GM12878 (cell line): Measurements from ENCODE around the gene SATB2. TPM values are rescaled to one million over a fixed set of nuclear protein-coding genes. Genes with fewer than 3 reads are reported as not detected.

Source experiments
- ATAC-seq: fragments of 200-7000 bp; cut with Tn5 transposase; 3 replicates; pipeline ENCODE4 v1.9.1; 2020; ENCODE audit warnings: mild to moderate bottlenecking, moderate library complexity
- BruUV-seq: library from RNA; stranded (reverse); fragments of 400-500 nt; replicated peaks from 2 replicates; lab custom pipeline; 2021; lab: Mats Ljungman, UMichigan
- CTCF ChIA-PET: fragments of 300-600 bp; sonication (Branson Sonifier 250); formaldehyde crosslinking; extraction: SDS; loops from one replicate; lab custom pipeline; 2021; ENCODE audit warnings: inconsistent platforms; lab: Yijun Ruan, JAX
- POLR2A ChIA-PET: fragments of 350-600 bp; formaldehyde crosslinking; extraction: SDS; loops from one replicate; lab custom pipeline; 2021; ENCODE audit warnings: inconsistent platforms; lab: Charles Lee
- RAD21 ChIA-PET: fragments of 300-600 bp; sonication (Branson Sonifier 250); formaldehyde crosslinking; loops from one replicate; lab custom pipeline; 2023; ENCODE audit warnings: antibody characterized with exemption; ENCODE audit not compliant: unreplicated experiment; lab: Charles Lee
- SMC1A ChIA-PET: fragments of 300-600 bp; sonication (Branson Sonifier 250); formaldehyde crosslinking; loops from one replicate; lab custom pipeline; 2023; ENCODE audit not compliant: unreplicated experiment, uncharacterized antibody; lab: Charles Lee
- DNase-seq: peaks from one replicate; pipeline ENCODE4 v3.0.0-alpha.2; 2011; ENCODE audit warnings: low read depth, low spot score
- FAIRE-seq: peaks from 3 replicates; lab custom pipeline; 2011; peaks lifted over from hg19 to GRCh38; lab: Jason Lieb, UNC
- H2AFZ ChIP-seq: 2 replicates; pipeline ENCODE4 v1.6.0; 2011; ENCODE audit warnings: low read depth, low read length, control low read depth; ENCODE audit not compliant: control insufficient read depth
- H3K27ac ChIP-seq: 2 replicates; pipeline ENCODE4 v1.5.1; 2011; ENCODE audit warnings: control low read depth; ENCODE audit not compliant: control insufficient read depth, insufficient read depth
- H3K27me3 ChIP-seq, 2 experiments: replicated peaks in 1 of 2; 2 replicates each; pipeline versions ENCODE4 v1.6.0 to v1.6.1; 2011; ENCODE audit warnings: low read length in 1 of 2; ENCODE audit not compliant: control insufficient read depth in 2 of 2, insufficient read depth in 2 of 2
- H3K36me3 ChIP-seq, 2 experiments: 2 replicates each; pipeline ENCODE4 v1.5.1; 2011; ENCODE audit warnings: low read length in 1 of 2; ENCODE audit not compliant: control insufficient read depth in 2 of 2, insufficient read depth in 2 of 2
- H3K4me1 ChIP-seq: 2 replicates; pipeline ENCODE4 v1.6.1; 2011; ENCODE audit warnings: mild to moderate bottlenecking, low read length, moderate library complexity, mixed read lengths; ENCODE audit not compliant: control insufficient read depth, insufficient read depth
- H3K4me2 ChIP-seq: 2 replicates; pipeline ENCODE4 v1.6.0; 2011; ENCODE audit warnings: control low read depth; ENCODE audit not compliant: control insufficient read depth, insufficient read depth
- H3K4me3 ChIP-seq: fragments of 200-600 bp; sonication (generic); 2 replicates; pipeline ENCODE4 v1.5.1; 2016
- H3K79me2 ChIP-seq: 2 replicates; pipeline ENCODE4 v1.6.0; 2011; ENCODE audit warnings: low read length; ENCODE audit not compliant: control insufficient read depth, insufficient read depth
- H3K9ac ChIP-seq: 2 replicates; pipeline ENCODE4 v1.8.0; 2011; ENCODE audit warnings: low read length, control low read depth, mixed read lengths; ENCODE audit not compliant: control insufficient read depth, insufficient read depth
- H3K9me3 ChIP-seq: replicated peaks from 3 replicates; pipeline ENCODE4 v1.5.1; 2011; ENCODE audit warnings: mild to moderate bottlenecking, low read length; ENCODE audit not compliant: control insufficient read depth, insufficient read depth
- H4K20me1 ChIP-seq: 2 replicates; pipeline ENCODE4 v1.6.0; 2011; ENCODE audit not compliant: control insufficient read depth, insufficient read depth
- CHD1 ChIP-seq: IDR thresholded peaks from 2 replicates; pipeline ENCODE4 v1.6.1; 2012; ENCODE audit warnings: low read depth, low read length, improper control_type of control experiment
- CHD4 ChIP-seq: fragments of 200-600 bp; sonication (generic); IDR thresholded peaks from 2 replicates; pipeline ENCODE4 v1.6.1; 2016; ENCODE audit warnings: mild to moderate bottlenecking
- CREB1 ChIP-seq: IDR thresholded peaks from 2 replicates; pipeline ENCODE4 v1.6.1; 2012; ENCODE audit warnings: low read depth, mild to moderate bottlenecking, inconsistent platforms
- HSF1 ChIP-seq: fragments of 150-350 bp; IDR thresholded peaks from 2 replicates; pipeline ENCODE4 v1.6.1; 2014; ENCODE audit warnings: mild to moderate bottlenecking, low read depth, low read length
- IRF3 ChIP-seq: fragments of 450-650 bp; IDR thresholded peaks from 2 replicates; pipeline ENCODE4 v1.6.1; 2014; ENCODE audit warnings: mild to moderate bottlenecking
- JUNB ChIP-seq: IDR thresholded peaks from 2 replicates; pipeline ENCODE4 v1.6.1; 2016; ENCODE audit warnings: antibody characterized with exemption, mild to moderate bottlenecking
- MTA2 ChIP-seq: fragments of 450-650 bp; IDR thresholded peaks from 2 replicates; pipeline ENCODE4 v1.6.1; 2016; ENCODE audit warnings: low read depth, mild to moderate bottlenecking, moderate library complexity
- MTA3 ChIP-seq: IDR thresholded peaks from 2 replicates; pipeline ENCODE4 v1.6.1; 2012; ENCODE audit warnings: low read length, inconsistent platforms, borderline replicate concordance
- NRF1 ChIP-seq: conservative IDR thresholded peaks from 2 replicates; pipeline ENCODE4 v1.6.1; 2011; ENCODE audit warnings: mild to moderate bottlenecking, low read depth, low read length, improper control_type of control experiment
- POU2F2 ChIP-seq: IDR thresholded peaks from 3 replicates; pipeline ENCODE4 v1.6.1; 2011; ENCODE audit warnings: low read depth, mild to moderate bottlenecking, low read length, borderline replicate concordance
- RFX5 ChIP-seq: IDR thresholded peaks from 2 replicates; pipeline ENCODE4 v1.6.1; 2011; ENCODE audit warnings: low read depth, low read length, improper control_type of control experiment
- SMAD1 ChIP-seq: fragments of 450-650 bp; IDR thresholded peaks from 2 replicates; pipeline ENCODE4 v1.6.1; 2018; ENCODE audit warnings: mild to moderate bottlenecking, low read depth; ENCODE audit not compliant: partially characterized antibody
- SRF ChIP-seq, 2 experiments: IDR thresholded peaks; 2 replicates each; pipeline ENCODE4 v1.6.1; 2011; ENCODE audit warnings: low read depth in 2 of 2, low read length in 2 of 2, mild to moderate bottlenecking in 1 of 2, moderate library complexity in 1 of 2
- SUZ12 ChIP-seq: fragments of 200-600 bp; sonication (generic); IDR thresholded peaks from one replicate; pipeline ENCODE4 v1.6.1; 2018; ENCODE audit warnings: antibody characterized with exemption, mild to moderate bottlenecking; ENCODE audit not compliant: unreplicated experiment
- TBL1XR1 ChIP-seq: IDR thresholded peaks from 2 replicates; pipeline ENCODE4 v1.6.1; 2012; ENCODE audit warnings: low read depth, low read length, improper control_type of control experiment
- USF2 ChIP-seq: IDR thresholded peaks from 2 replicates; pipeline ENCODE4 v1.6.1; 2011; ENCODE audit warnings: low read depth, low read length, improper control_type of control experiment, borderline replicate concordance
- ZNF622 ChIP-seq: fragments of 450-650 bp; IDR thresholded peaks from 2 replicates; pipeline ENCODE4 v1.6.1; 2017; ENCODE audit warnings: mild to moderate bottlenecking, inconsistent platforms
- WGBS: methylation state at CpG from one replicate; pipeline ENCODE4 v1.1.6; 2016; ENCODE audit warnings: low lambda C conversion rate; ENCODE audit not compliant: insufficient replicate concordance, insufficient coverage; ENCODE audit errors: missing lambda C conversion rate; 5-methylcytosine and 5-hydroxymethylcytosine counted together
- in situ Hi-C: fragments of 300-500 bp; cut with MboI; formaldehyde crosslinking; loops from 9 replicates; pipeline ENCODE4 v1.14.3; 2018; ENCODE audit warnings: mixed read lengths
- intact Hi-C: fragments of 100-400 bp; cut with micrococcal nuclease; formaldehyde crosslinking; loops from one replicate; pipeline ENCODE4 v1.14.2; 2022; ENCODE audit not compliant: unreplicated experiment
- polyA plus RNA-seq, 11 experiments: library from polyadenylated mRNA; depleted of rRNA in 4 of 11; unstranded in 6 of 11; stranded (reverse) in 5 of 11; fragments of >200 nt; fragmentation: Nextera tagmentation in 4 of 11; fragmentation: Illumina TruSeq in 1 of 11; extraction: Ambion mirVana in 4 of 11; extraction: Trizol in 1 of 11; gene quantifications; 1 replicate in 1 of 11; 2 replicates in 10 of 11; pipeline versions ENCODE4 v1.2.1 to v1.2.3, GENCODE V29; 2011 to 2016; ENCODE audit warnings: inconsistent platforms in 2 of 11, missing spikeins in 2 of 11, low read depth in 1 of 11
- total RNA-seq, 4 experiments: library from RNA; depleted of rRNA in 3 of 4; stranded (reverse); fragments of >200 nt in 3 of 4; fragmentation: Illumina TruSeq in 1 of 4; extraction: Trizol in 1 of 4; gene quantifications; 2 replicates each; pipeline versions ENCODE4 v1.2.1 to v1.2.3, GENCODE V29; 2013 to 2021
- TF ChIP-seq, protein P1 (sequence below): IDR thresholded peaks from 2 replicates; pipeline ENCODE4 v1.6.1; 2012; ENCODE audit warnings: mild to moderate bottlenecking, low read depth, low read length

The SATB2 gene
- total and polyA plus RNA-seq, 10 of the 15 experiments (the other 5 are each of a cell fraction or from before 2014, with no cell fraction given), result 0.03 to 0.56 (median 0.08) TPM; not detected in 3

DNA sequence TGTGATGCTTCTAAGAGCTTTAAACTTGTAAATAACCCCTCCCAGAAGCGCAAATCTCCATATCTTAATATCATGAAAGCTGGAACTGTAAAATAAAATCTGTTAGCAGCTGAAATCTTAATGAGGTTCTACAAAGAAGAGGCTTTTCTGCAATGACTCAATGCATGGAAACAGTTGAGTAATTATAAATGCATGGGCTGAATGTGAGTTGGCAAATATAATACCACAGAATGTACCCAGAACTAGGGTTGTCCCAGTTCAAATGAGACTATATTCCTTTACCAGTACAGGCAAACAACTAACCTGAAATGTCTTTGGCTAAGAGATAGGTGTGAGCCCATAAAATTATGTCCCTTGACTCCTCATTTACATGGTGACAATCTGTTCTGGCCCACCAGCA is 52.9 kb downstream of the SATB2 start:
- DNase-seq, result no peak
- H3K79me2 ChIP-seq, result no peaks in the 10 kb centered on the region
- RAD21 ChIA-PET, result no interaction called here
- SMC1A ChIA-PET, result interaction anchor here (1.1 kb wide), 1 partner anchor 17 kb away, joined by 3 read pairs; no protein-coding TSS in a partner anchor
- H3K27ac ChIP-seq, result no peak overlapping the region
- in situ Hi-C loops (no loop called here), intact Hi-C loops (no loop called here)
- FAIRE-seq, result no peak
- WGBS, result 0% methylated on average over 1 of the region's 1 CpG
- H3K9me3 ChIP-seq, result no peaks in the 10 kb centered on the region
- no peak overlapping the region for H3K4me2 ChIP-seq
- H3K4me3 ChIP-seq, result no peak overlapping the region
- H3K36me3 ChIP-seq, result no peaks in the 10 kb centered on the region
- H3K4me1 ChIP-seq, result no peaks in the 10 kb centered on the region
- CTCF ChIA-PET, result no interaction called here
- TF ChIP-seq TBL1XR1 (no peak), HSF1 (no peak), NRF1 (no peak), USF2 (no peak), SRF (IDR thresholded peaks at IDR 0.05; ENCODE audit: low read depth in 2 of 2, low read length in 2 of 2) (no peak), CREB1 (no peak), MTA3 (no peak), RFX5 (no peak), CHD4 (no peak), JUNB (no peak), MTA2 (no peak), IRF3 (no peak), POU2F2 (no peak), CHD1 (no peak), ZNF622 (no peak), SMAD1 (no peak), SUZ12 (no peak)
- TF ChIP-seq, protein P1, sequence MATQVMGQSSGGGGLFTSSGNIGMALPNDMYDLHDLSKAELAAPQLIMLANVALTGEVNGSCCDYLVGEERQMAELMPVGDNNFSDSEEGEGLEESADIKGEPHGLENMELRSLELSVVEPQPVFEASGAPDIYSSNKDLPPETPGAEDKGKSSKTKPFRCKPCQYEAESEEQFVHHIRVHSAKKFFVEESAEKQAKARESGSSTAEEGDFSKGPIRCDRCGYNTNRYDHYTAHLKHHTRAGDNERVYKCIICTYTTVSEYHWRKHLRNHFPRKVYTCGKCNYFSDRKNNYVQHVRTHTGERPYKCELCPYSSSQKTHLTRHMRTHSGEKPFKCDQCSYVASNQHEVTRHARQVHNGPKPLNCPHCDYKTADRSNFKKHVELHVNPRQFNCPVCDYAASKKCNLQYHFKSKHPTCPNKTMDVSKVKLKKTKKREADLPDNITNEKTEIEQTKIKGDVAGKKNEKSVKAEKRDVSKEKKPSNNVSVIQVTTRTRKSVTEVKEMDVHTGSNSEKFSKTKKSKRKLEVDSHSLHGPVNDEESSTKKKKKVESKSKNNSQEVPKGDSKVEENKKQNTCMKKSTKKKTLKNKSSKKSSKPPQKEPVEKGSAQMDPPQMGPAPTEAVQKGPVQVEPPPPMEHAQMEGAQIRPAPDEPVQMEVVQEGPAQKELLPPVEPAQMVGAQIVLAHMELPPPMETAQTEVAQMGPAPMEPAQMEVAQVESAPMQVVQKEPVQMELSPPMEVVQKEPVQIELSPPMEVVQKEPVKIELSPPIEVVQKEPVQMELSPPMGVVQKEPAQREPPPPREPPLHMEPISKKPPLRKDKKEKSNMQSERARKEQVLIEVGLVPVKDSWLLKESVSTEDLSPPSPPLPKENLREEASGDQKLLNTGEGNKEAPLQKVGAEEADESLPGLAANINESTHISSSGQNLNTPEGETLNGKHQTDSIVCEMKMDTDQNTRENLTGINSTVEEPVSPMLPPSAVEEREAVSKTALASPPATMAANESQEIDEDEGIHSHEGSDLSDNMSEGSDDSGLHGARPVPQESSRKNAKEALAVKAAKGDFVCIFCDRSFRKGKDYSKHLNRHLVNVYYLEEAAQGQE, result no peak
- POLR2A ChIA-PET, result no interaction called here
- no peak for ATAC-seq
- no peak overlapping the region for H3K9ac ChIP-seq
- no TSS peak for BruUV-seq
- H4K20me1 ChIP-seq, result no peaks in the 10 kb centered on the region
- no peaks in the 10 kb centered on the region for H3K27me3 ChIP-seq
- no peak overlapping the region for H2AFZ ChIP-seq
